ENCODE measurements around the gene CHAF1A.

DNA sequence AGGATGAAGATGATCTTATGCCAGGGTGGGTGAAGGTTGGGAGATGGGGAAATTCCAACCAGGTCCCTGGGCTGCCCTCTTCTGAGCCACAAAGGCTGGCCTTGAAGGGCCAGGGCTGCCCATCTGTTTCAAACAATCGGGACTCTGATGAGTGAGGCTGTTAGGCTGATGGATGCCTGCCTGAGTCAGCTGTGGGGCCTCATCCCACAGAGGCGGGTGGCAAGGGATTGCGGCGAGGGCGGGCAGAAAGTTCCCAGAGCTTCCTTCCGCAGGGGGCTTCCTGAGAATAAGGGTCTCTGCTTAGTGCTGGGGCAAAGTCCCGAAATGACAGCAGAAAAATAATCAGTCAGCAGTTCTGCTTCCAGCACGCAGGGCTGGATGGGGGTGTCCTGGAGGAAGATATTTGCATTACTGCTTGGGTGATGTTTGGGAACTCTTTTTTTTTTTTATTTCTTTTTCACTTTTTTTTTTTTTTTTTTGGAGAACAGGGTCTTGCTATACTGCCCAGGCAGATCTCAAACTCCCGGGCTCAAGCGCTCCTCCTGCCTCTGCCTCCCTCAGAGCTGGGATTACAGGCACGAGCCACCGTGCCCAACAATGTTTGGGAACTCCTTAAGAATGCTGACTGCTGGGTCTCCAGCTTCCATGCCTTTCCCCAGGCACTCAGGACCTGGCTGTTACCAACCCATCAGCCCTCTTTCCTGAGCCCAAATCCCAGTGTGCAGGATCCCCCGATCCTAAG, 16.2 kb upstream of the CHAF1A start:
- TF ChIP-seq, protein P1, sequence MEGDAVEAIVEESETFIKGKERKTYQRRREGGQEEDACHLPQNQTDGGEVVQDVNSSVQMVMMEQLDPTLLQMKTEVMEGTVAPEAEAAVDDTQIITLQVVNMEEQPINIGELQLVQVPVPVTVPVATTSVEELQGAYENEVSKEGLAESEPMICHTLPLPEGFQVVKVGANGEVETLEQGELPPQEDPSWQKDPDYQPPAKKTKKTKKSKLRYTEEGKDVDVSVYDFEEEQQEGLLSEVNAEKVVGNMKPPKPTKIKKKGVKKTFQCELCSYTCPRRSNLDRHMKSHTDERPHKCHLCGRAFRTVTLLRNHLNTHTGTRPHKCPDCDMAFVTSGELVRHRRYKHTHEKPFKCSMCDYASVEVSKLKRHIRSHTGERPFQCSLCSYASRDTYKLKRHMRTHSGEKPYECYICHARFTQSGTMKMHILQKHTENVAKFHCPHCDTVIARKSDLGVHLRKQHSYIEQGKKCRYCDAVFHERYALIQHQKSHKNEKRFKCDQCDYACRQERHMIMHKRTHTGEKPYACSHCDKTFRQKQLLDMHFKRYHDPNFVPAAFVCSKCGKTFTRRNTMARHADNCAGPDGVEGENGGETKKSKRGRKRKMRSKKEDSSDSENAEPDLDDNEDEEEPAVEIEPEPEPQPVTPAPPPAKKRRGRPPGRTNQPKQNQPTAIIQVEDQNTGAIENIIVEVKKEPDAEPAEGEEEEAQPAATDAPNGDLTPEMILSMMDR (conservative IDR thresholded peaks at IDR 0.05), result no peak
- TF ChIP-seq ZFX (IDR thresholded peaks at IDR 0.05), result no peak
